Measurements from ENCODE around the gene FOXP1. TPM values are rescaled to one million over a fixed set of nuclear protein-coding genes. Genes with fewer than 3 reads are reported as not detected.

Gene FOXP1
- total RNA-seq, 1 experiment from 2014 or later, result 6.5 TPM

- in situ Hi-C loops (cut with HindIII; ENCODE audit: low pct_unique_long_range_greater_than_20kb, low sequenced_read_pairs), result no loop called here
- no peak for DNase-seq (ENCODE audit: low read depth, low spot score)
These were observed 164.2 kb downstream of the FOXP1 start for GRCh38 chr3:71419369-71419768.

GRCh38 chr3:71417791-71418190 is 165.7 kb downstream of the FOXP1 start:
- in situ Hi-C loops (cut with HindIII; ENCODE audit: low pct_unique_long_range_greater_than_20kb, low sequenced_read_pairs), result no loop called here
- DNase-seq (ENCODE audit: low read depth, low spot score), result no peak

- peak; percentile 51 for DNase-seq (ENCODE audit: low read depth, low spot score)
- in situ Hi-C loops (cut with HindIII; ENCODE audit: low pct_unique_long_range_greater_than_20kb, low sequenced_read_pairs), result no loop called here
These were observed 166.7 kb downstream of the FOXP1 start for GRCh38 chr3:71416876-71417275.

GRCh38 chr3:71415681-71416122 is 167.8 kb downstream of the FOXP1 start:
- in situ Hi-C loops (cut with HindIII; ENCODE audit: low pct_unique_long_range_greater_than_20kb, low sequenced_read_pairs), result no loop called here
- DNase-seq (ENCODE audit: low read depth, low spot score), result no peak

- in situ Hi-C loops (cut with HindIII; ENCODE audit: low pct_unique_long_range_greater_than_20kb, low sequenced_read_pairs), result no loop called here
- no peak for DNase-seq (ENCODE audit: low read depth, low spot score)
These were observed 169.2 kb downstream of the FOXP1 start for GRCh38 chr3:71414189-71414927.

GRCh38 chr3:71413572-71413971 is 170.0 kb downstream of the FOXP1 start:
- DNase-seq (ENCODE audit: low read depth, low spot score), result no peak
- in situ Hi-C loops (cut with HindIII; ENCODE audit: low pct_unique_long_range_greater_than_20kb, low sequenced_read_pairs), result no loop called here

GRCh38 chr3:71409352-71409751 is 174.2 kb downstream of the FOXP1 start:
- DNase-seq (ENCODE audit: low read depth, low spot score), result no peak
- in situ Hi-C loops (cut with HindIII; ENCODE audit: low pct_unique_long_range_greater_than_20kb, low sequenced_read_pairs), result no loop called here

GRCh38 chr3:71408903-71409302 is 174.6 kb downstream of the FOXP1 start:
- in situ Hi-C loops (cut with HindIII; ENCODE audit: low pct_unique_long_range_greater_than_20kb, low sequenced_read_pairs), result no loop called here
- no peak for DNase-seq (ENCODE audit: low read depth, low spot score)

- no peak for DNase-seq (ENCODE audit: low read depth, low spot score)
- in situ Hi-C loops (cut with HindIII; ENCODE audit: low pct_unique_long_range_greater_than_20kb, low sequenced_read_pairs), result no loop called here
These were observed 175.7 kb downstream of the FOXP1 start for GRCh38 chr3:71407823-71408222.

- in situ Hi-C loops (cut with HindIII; ENCODE audit: low pct_unique_long_range_greater_than_20kb, low sequenced_read_pairs), result no loop called here
- no peak for DNase-seq (ENCODE audit: low read depth, low spot score)
These were observed 176.3 kb downstream of the FOXP1 start for GRCh38 chr3:71406972-71407810.

- DNase-seq (ENCODE audit: low read depth, low spot score), result no peak
- in situ Hi-C loops (cut with HindIII; ENCODE audit: low pct_unique_long_range_greater_than_20kb, low sequenced_read_pairs), result no loop called here
These were observed 180.6 kb downstream of the FOXP1 start for GRCh38 chr3:71402911-71403310.

GRCh38 chr3:71402280-71402679 is 181.2 kb downstream of the FOXP1 start:
- in situ Hi-C loops (cut with HindIII; ENCODE audit: low pct_unique_long_range_greater_than_20kb, low sequenced_read_pairs), result no loop called here
- no peak for DNase-seq (ENCODE audit: low read depth, low spot score)

- in situ Hi-C loops (cut with HindIII; ENCODE audit: low pct_unique_long_range_greater_than_20kb, low sequenced_read_pairs), result no loop called here
- no peak for DNase-seq (ENCODE audit: low read depth, low spot score)
These were observed 181.8 kb downstream of the FOXP1 start for GRCh38 chr3:71401695-71402231.

GRCh38 chr3:71400986-71401451 is 182.5 kb downstream of the FOXP1 start:
- no peak for DNase-seq (ENCODE audit: low read depth, low spot score)
- in situ Hi-C loops (cut with HindIII; ENCODE audit: low pct_unique_long_range_greater_than_20kb, low sequenced_read_pairs), result no loop called here

GRCh38 chr3:71399478-71399877 is 184.1 kb downstream of the FOXP1 start:
- in situ Hi-C loops (cut with HindIII; ENCODE audit: low pct_unique_long_range_greater_than_20kb, low sequenced_read_pairs), result no loop called here

GRCh38 chr3:71398157-71398836 is 185.2 kb downstream of the FOXP1 start:
- in situ Hi-C loops (cut with HindIII; ENCODE audit: low pct_unique_long_range_greater_than_20kb, low sequenced_read_pairs), result no loop called here
- no peak for DNase-seq (ENCODE audit: low read depth, low spot score)

More at GRCh38 chr3:71399478-71399877, 184.1 kb downstream of the FOXP1 start:
- no peak for DNase-seq (ENCODE audit: low read depth, low spot score)

GRCh38 chr3:71397726-71398125 is 185.8 kb downstream of the FOXP1 start:
- in situ Hi-C loops (cut with HindIII; ENCODE audit: low pct_unique_long_range_greater_than_20kb, low sequenced_read_pairs), result no loop called here
- no peak for DNase-seq (ENCODE audit: low read depth, low spot score)

- in situ Hi-C loops (cut with HindIII; ENCODE audit: low pct_unique_long_range_greater_than_20kb, low sequenced_read_pairs), result no loop called here
- DNase-seq (ENCODE audit: low read depth, low spot score), result peak; percentile 65
These were observed 186.5 kb downstream of the FOXP1 start for GRCh38 chr3:71397046-71397445.

Data from SK-MEL-5 (cell line).